Measurements from ENCODE around the gene INSC.

DNA sequence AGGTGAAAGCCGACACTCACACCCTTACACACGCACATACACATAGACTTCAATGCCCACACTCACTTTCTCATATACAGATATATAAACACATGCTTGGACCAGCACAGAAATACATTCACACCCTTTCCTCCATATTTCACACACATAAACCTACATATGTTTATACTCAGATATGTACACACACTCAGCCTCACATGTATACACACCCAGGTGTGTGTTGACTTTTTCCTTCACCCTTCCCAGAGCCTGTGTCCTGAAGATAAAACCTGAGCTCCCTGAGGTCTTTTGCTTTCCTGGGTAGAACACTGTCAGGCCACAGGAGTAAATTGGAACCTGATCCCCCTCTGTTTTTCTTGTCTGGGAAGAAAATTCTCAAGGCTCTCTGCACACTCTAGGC, 62.8 kb downstream of the INSC start:
- no peak for TF ChIP-seq SP1 (IDR thresholded peaks at IDR 0.05; ENCODE audit: low read depth)
- no peak for TF ChIP-seq EZH2 (IDR thresholded peaks at IDR 0.05)
- TF ChIP-seq EZH2phosphoT487 (IDR thresholded peaks at IDR 0.05; ENCODE audit: borderline replicate concordance): no peak
- no peak for TF ChIP-seq CTCF (IDR thresholded peaks at IDR 0.05 in 2 of 3, conservative IDR thresholded peaks at IDR 0.05 in 1 of 3; ENCODE audit: borderline replicate concordance in 1 of 3, insufficient read depth in 1 of 3, low read depth in 2 of 3, low read length in 2 of 3)
- no peak for TF ChIP-seq POLR2AphosphoS5 (IDR thresholded peaks at IDR 0.05; ENCODE audit: low read depth, low read length)
- TF ChIP-seq CEBPB (IDR thresholded peaks at IDR 0.05; ENCODE audit: low read depth): no peak
- no peak for TF ChIP-seq ZFX (IDR thresholded peaks at IDR 0.05)
- no peak for TF ChIP-seq POLR2A (IDR thresholded peaks at IDR 0.05; ENCODE audit: borderline replicate concordance, extremely low read depth, insufficient read depth, insufficient read length)

Data from HCT116 (cell line).